Heart left ventricle (tissue), 13 donors: ENCODE data around the gene FZR1.

Experiments
- CTCF ChIP-seq, 12 donors: fragments of 200-600 bp; sonication (generic) in 4 of 12; IDR thresholded peaks; one replicate each; pipeline versions ENCODE4 v1.5.0 to v1.8.0; 2018 to 2022; ENCODE audit warnings: antibody characterized with exemption in 12 of 12, mild to moderate bottlenecking in 5 of 12
- POLR2A ChIP-seq, 2 donors: fragments of 450-650 bp; IDR thresholded peaks; one replicate each; pipeline ENCODE4 v1.6.1; 2017; ENCODE audit warnings: antibody characterized with exemption in 2 of 2, mild to moderate bottlenecking in 2 of 2, moderate library complexity in 2 of 2
- donor health status: ischemic (EF 13 %, LVEDD 7.1; RV severe dilation, severe dysfunction).
- donor health status: DM: no; HTN: yes; CAD: no.
- donor health status: DM: no; HTN: no; CAD: no.
- donor health status: ischemic (EF 25% LVEDD 6.9; RV normal size, moderate dysfunction).
- donor health status: ischemic (EF 25% LVEDD 5.7; RV mildly dilated, moderate dysfunction).
- donor health status: ischemic (EF 35%, LVEDD 5.7; RV mildly dilated, moderate dysfunction).
- donor health status: nonischemic (EF 11% LVEDD 7.7; RV severe dilation, severe dysfunction).
- donor health status: DM: yes; HTN: yes; CAD: no.
- donor health status: PGD.
- donor health status: ischemic (EF 29% LVEDD 5.4; RV normal size, mild dysfunction).
- donor health status: nonischemic (EF 23%, LVEDD 6.1; RV moderate dilation, normal function).

GRCh38 chr19:3457528-3458228 lies 48.4 kb upstream of the FZR1 start:
- no peak for TF ChIP-seq CTCF (IDR thresholded peaks at IDR 0.05)
- TF ChIP-seq POLR2A (IDR thresholded peaks at IDR 0.05) = no peak
